Measurements from ENCODE around the gene MMP20.

DNA sequence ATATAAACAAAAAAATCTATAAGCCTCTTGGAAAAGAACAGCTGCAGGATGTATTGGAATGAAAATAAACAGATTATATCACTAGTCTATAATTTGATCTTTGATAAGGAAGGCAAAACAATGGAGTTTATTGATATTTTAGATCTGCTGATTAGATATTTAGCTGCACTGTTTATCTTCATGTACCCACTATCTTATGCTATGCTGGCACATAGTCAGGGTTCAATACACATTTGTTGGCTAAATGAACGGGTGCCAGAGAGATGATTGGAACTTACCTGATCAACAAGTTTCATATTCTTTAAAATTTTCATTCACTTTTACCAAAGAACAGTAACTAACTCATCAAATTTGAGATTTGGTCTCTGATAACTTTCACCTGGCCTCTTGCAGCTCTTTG is 26.9 kb downstream of the MMP20 start:
- TF ChIP-seq, protein P1, sequence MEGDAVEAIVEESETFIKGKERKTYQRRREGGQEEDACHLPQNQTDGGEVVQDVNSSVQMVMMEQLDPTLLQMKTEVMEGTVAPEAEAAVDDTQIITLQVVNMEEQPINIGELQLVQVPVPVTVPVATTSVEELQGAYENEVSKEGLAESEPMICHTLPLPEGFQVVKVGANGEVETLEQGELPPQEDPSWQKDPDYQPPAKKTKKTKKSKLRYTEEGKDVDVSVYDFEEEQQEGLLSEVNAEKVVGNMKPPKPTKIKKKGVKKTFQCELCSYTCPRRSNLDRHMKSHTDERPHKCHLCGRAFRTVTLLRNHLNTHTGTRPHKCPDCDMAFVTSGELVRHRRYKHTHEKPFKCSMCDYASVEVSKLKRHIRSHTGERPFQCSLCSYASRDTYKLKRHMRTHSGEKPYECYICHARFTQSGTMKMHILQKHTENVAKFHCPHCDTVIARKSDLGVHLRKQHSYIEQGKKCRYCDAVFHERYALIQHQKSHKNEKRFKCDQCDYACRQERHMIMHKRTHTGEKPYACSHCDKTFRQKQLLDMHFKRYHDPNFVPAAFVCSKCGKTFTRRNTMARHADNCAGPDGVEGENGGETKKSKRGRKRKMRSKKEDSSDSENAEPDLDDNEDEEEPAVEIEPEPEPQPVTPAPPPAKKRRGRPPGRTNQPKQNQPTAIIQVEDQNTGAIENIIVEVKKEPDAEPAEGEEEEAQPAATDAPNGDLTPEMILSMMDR (IDR thresholded peaks at IDR 0.05; ENCODE audit: low read length) = no peak
- no peak for TF ChIP-seq EZH2 (IDR thresholded peaks at IDR 0.05; ENCODE audit: borderline replicate concordance, low read length)
